Measurements from ENCODE around the gene GSPT1. TPM values are rescaled to one million over a fixed set of nuclear protein-coding genes. Genes with fewer than 3 reads are reported as not detected.

Gene GSPT1
- total RNA-seq, 1 experiment from 2014 or later = 173 TPM

DNA sequence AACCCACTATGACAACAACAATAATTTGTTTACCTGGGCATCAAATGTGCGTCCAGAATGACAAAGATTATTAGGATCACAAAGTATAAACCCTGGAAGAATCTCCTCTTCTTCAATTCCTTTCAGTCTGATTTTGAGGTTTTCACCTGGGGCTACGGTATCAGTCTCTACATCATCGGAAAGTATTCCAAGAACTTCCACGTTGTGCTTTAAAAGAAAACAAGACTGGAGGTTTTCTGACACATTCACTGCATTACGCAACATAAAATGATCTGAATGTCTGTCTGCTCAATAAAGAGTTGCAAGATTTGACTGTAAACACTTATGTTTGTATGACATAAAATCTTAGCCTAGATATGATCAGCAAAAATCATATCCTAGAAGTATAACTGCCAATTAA is 38.4 kb downstream of the GSPT1 start:
- no peak overlapping the region for H4K8ac ChIP-seq (replicated peaks; ENCODE audit: insufficient read length, low read depth, low read length)
- no CpG with 5 or more reads among the region's 5 CpGs for WGBS (ENCODE audit: extremely low coverage, insufficient read length, low lambda C conversion rate)
- no peak for DNase-seq

More for the DNA sequence above, 38.4 kb downstream of the GSPT1 start:
- no peak overlapping the region for H3T11ph ChIP-seq (ENCODE audit: low read length)
- no peaks in the 10 kb centered on the region for H3K79me1 ChIP-seq (ENCODE audit: insufficient read depth, low read depth, low read length, poor library complexity, severe bottlenecking)
- H3K14ac ChIP-seq (ENCODE audit: insufficient read depth, low read length) = no peak overlapping the region
- no peak overlapping the region for H3K4me3 Mint-ChIP-seq
- H3K27me3 ChIP-seq (ENCODE audit: insufficient read depth, low read length) = no peaks in the 10 kb centered on the region
- no peaks in the 10 kb centered on the region for H3K9me3 ChIP-seq (ENCODE audit: control insufficient read depth, low read depth, low read length)
- H2BK15ac ChIP-seq (ENCODE audit: low read depth, low read length) = no peak overlapping the region
- H3K18ac ChIP-seq (ENCODE audit: insufficient read length, low read depth, low read length) = no peak overlapping the region
- peaks cover 37 to 81% (median 65%) of the 10 kb centered on the region in 3 experiments for H3K36me3 Mint-ChIP-seq (ENCODE audit: insufficient read depth in 1 of 3, low read depth in 3 of 3)
- H3K56ac ChIP-seq (ENCODE audit: insufficient read length, low read depth, low read length) = no peak overlapping the region
- H3K27me3 Mint-ChIP-seq (ENCODE audit: low read depth) = no peaks in the 10 kb centered on the region
- TF ChIP-seq, protein P1, sequence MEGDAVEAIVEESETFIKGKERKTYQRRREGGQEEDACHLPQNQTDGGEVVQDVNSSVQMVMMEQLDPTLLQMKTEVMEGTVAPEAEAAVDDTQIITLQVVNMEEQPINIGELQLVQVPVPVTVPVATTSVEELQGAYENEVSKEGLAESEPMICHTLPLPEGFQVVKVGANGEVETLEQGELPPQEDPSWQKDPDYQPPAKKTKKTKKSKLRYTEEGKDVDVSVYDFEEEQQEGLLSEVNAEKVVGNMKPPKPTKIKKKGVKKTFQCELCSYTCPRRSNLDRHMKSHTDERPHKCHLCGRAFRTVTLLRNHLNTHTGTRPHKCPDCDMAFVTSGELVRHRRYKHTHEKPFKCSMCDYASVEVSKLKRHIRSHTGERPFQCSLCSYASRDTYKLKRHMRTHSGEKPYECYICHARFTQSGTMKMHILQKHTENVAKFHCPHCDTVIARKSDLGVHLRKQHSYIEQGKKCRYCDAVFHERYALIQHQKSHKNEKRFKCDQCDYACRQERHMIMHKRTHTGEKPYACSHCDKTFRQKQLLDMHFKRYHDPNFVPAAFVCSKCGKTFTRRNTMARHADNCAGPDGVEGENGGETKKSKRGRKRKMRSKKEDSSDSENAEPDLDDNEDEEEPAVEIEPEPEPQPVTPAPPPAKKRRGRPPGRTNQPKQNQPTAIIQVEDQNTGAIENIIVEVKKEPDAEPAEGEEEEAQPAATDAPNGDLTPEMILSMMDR (conservative IDR thresholded peaks at IDR 0.05) = no peak
- H2AFZ ChIP-seq (ENCODE audit: low read length) = no peak overlapping the region
- no peak overlapping the region for H2BK12ac ChIP-seq (ENCODE audit: insufficient read length, low read depth, low read length)
- no peaks in the 10 kb centered on the region for H3K4me1 Mint-ChIP-seq
- H3K4me1 ChIP-seq (ENCODE audit: insufficient read depth, low read length) = no peaks in the 10 kb centered on the region
- no peak overlapping the region for H3K4ac ChIP-seq (ENCODE audit: low read depth, low read length)
- H3K4me2 ChIP-seq (ENCODE audit: insufficient read depth, insufficient read length, low read length) = no peak overlapping the region
- H2BK20ac ChIP-seq (ENCODE audit: low read depth, low read length, poor library complexity, severe bottlenecking) = no peak overlapping the region
- H4K91ac ChIP-seq (ENCODE audit: insufficient read length, low read depth, low read length) = no peak overlapping the region
- H3K27ac ChIP-seq (ENCODE audit: insufficient read length, low read depth, low read length) = no peak overlapping the region
- no peaks in the 10 kb centered on the region for H4K20me1 ChIP-seq (ENCODE audit: control insufficient read depth, insufficient read depth, insufficient read length)
- H3K79me2 ChIP-seq (ENCODE audit: insufficient read depth, low read length) = no peaks in the 10 kb centered on the region
- H3K27ac Mint-ChIP-seq = no peak overlapping the region
- no peaks in the 10 kb centered on the region for H3K9me3 Mint-ChIP-seq
- H2BK120ac ChIP-seq (ENCODE audit: low read depth, low read length, poor library complexity, severe bottlenecking) = no peak overlapping the region
- no peak overlapping the region for H3K23ac ChIP-seq (ENCODE audit: insufficient read length, low read depth, low read length)
- H4K5ac ChIP-seq (ENCODE audit: insufficient read length, low read depth, low read length) = no peak overlapping the region
- H3K9ac ChIP-seq (ENCODE audit: extremely low read depth, insufficient read length, low read length) = no peak overlapping the region
- H2BK5ac ChIP-seq (ENCODE audit: insufficient read length, low read length) = no peak overlapping the region
- H3K23me2 ChIP-seq (ENCODE audit: insufficient read length, low read depth, low read length, poor library complexity, severe bottlenecking) = no peaks in the 10 kb centered on the region
- H2AK5ac ChIP-seq (ENCODE audit: insufficient read length, low read length) = no peak overlapping the region
